Activated T-helper 1 cell treated with Interleukin-2 at 50 U/mL for 16 hours (primary cell): ENCODE data around the gene ARL13A.
"Not testable (repeated sequence)": the region's sequence is repeated elsewhere in the genome, so short reads cannot be mapped to it uniquely, and the experiment has no call there.

Source experiments
- DNase-seq: peaks from one replicate; pipeline ENCODE4 v3.0.0-alpha.2; 2020; ENCODE audit warnings: low read depth

ARL13A gene

DNA sequence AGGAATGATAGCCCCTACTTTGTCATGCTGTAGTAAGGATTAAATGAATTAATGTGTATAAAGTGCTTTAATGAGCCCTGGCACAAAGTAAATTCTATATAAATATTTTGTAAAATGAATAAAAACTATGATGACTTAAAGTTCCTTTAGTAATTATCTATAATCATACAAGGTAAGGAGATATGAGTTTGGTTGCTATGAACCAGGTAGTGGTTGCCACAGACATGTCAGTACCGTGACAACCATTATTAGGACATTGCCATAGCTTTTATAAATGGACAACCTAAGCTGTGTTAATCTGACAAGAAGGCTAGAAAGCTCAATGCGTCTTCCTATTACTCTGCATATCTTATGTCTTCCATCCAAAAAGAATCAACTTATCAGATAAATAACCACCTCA, at the start of gene ARL13A:
ARL13A (plus strand) TSS at position 301 of the 400 bp plus-strand sequence. CDS start 3,982 bp downstream, outside the sequence.
- no peak for DNase-seq

DNA sequence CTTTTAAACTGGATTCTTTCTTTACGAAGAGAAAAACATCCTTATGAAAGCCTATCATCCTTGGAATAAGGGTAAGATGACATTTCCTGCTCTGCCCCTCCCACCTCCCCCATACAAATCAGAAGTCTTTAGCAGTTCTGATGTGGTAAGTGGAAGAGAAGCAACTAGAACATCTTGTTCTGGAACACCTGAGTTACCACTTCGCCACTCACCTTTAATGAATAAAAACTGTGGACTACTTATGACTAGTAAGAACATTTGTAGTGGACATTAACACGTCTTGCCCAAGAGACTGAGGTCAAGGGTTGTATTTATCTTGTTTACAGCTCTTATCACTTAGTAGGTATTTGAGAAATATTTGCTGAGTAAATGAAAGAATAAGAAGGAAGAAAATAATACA, 45.1 kb upstream of the ARL13A start:
- no peak for DNase-seq

DNA sequence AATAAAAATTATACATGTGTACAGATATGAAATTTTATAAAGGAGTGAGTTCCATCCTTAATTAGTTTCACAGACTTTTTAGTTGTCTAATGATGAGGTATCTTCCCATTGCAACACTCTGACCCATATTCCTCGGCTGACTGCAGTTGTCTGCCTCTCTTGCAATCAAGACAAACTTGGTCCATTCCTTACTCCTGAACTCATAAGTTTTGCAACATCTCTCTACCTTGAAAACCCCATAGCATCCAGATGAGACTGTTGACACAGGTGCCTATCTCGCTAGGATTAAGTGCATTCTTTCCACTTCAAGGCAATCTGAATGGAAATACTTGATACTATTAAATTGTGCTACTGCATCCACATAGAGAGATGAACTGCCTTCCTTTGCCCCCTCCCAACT, 43.1 kb upstream of the ARL13A start:
- DNase-seq, result no peak

DNA sequence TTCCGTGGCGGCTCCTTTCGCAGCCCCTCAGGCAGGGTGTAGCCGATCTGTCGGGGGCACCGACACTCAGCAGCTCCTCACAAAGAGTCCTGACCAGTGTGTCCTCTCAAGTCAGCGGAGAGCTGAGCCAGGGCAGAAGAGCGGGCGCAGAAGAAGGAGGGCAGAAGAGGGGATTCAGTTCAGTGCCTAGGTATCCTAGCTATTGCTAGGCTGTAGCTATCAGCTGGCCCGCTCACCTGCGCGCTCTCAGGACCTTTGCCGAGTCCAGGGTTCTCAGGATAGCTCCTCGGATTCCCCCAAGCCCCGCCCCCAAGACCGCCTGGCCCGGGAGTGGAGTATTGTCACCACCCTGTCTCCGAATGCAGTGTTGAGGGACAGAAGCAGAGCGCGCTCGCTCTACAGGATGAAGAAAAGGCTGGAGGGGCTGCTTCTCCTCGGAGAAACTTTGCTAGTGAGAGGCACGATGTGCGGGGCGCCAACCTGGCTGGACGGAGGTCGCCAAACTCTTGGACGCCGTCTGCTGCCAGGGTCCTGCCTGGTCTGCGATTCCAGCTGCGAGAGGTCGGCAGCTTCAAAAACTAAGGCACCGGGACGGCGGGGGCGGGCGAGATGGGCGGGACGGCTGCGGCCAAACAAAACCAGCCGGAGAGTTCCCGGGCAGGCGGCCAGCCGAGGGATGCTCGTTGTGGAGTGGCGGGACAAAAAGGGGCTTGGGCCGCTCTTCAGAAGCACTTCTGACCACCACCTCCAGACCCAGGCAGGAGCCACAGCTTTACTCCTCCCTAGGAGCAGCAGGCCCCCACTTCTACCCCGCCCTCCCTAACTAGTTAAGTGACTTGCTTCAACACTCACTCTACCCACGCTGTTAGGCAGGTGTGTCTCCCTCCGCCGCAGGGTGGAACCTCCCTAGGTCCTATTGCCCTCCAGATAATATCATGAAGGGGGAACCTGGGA, 40.6 kb upstream of the ARL13A start, which contains the start of gene XKRX:
XKRX (minus strand) TSS at position 258 of the 954 bp plus-strand sequence. CDS start 613 bp downstream, outside the sequence.
- no peak for DNase-seq

DNA sequence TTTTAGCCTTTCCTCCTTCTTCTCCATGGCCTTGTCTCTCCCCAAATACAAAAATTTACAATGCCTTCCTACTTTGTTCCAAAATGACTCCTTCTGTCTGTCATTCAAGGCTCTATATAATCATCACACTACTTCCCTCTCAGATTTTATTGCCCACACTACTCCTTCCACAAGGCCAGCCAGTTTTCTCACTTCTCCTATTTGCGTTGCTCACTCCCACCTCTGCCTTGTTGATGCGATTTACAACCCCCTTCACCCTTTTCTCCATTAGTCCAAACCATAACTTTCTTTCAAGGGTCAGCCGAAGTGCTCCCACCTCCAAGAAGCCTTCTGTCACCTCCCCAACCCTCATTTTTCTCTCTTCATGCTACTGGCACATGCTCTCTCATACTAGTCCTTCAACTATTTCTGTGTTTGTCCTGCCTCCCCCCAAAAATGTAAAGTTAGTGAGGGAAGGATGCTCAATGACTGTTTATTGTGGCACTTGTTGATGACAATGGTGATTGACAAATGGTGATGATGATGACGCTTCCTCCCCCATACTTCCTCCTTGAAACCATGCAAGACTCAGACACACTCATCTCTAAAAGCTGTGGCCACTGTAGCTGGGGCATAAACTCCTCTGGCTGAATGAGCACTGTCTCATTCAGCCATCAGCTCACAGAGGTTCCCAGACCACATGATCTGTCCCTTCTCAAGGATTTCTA, 38.1 kb upstream of the ARL13A start:
- no peak for DNase-seq

DNA sequence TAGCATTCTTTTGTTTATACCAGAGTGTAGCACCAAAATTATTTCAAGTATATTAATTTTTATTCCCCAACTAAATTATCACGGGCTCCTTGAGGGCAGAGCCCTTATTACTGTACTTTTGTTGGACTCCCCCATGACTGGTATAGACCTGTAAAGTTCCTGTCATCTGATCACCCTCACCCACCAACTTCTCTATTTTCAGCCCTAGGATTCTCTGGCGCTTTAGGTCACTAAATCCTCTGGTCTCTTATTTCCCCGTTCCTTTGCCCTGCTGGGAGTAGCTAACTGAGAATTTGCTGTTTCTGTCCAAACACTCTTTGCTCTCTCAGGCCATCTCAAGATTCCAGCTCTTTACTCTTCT, 37.6 kb upstream of the ARL13A start:
- DNase-seq, result no peak

DNA sequence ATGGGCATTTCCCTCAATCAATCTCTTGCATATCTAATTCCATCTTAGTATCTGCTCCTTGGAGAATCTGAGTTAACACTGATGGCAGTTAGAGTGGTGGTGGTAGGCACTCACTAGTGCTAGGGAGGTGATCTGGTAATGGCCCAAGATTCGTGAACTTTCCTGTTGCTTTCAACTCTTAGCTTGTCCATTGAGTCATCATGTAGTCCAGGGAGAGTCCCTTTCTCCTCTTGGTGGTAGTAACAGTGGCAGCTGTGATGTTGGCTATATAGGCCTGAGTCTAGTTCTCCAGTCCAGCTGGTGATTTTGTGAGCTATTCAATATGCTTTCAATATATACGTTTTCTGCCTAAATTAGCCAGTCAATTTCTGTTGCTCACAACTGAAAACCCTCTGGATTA, 33.7 kb upstream of the ARL13A start:
- no peak for DNase-seq

DNA sequence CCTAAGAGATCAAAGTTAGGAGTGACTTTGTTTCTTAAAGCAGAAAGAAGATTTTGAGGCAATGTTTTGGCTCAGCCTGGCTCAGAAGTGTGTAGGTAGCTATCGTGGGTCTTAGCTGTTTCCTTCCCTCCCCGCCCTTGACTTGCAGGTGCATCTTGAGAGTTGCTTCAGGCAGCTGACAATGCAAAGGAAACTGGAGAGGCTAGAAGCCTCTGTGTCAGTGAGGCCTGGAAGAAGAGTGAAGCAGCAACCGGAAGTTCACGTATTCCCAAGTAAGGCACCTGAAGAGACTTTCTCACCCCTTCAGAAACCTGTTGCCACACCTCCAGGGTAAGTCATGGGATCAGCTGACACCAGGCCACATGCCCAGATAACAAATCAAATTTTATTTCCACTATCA, 30.2 kb upstream of the ARL13A start:
- no peak for DNase-seq

DNA sequence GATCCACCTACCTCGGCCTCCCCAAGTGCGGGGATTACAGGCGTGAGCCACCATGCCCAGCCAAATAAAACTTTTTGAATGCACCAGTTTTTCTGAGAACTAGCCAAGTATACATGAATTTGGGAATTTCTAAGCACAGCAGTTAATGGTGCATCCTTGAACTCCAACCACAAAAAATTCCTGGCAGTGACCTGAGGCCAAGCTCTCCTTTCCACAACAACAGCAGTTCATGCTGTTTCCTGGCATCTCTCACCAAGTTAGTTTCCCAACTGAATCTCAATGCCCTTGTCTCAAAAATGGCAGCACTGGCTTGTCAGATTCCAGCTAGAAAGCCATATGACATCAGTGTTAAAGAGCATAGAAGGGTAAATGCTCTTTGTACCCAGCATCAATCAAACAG, 24.9 kb upstream of the ARL13A start:
- DNase-seq, result no peak

DNA sequence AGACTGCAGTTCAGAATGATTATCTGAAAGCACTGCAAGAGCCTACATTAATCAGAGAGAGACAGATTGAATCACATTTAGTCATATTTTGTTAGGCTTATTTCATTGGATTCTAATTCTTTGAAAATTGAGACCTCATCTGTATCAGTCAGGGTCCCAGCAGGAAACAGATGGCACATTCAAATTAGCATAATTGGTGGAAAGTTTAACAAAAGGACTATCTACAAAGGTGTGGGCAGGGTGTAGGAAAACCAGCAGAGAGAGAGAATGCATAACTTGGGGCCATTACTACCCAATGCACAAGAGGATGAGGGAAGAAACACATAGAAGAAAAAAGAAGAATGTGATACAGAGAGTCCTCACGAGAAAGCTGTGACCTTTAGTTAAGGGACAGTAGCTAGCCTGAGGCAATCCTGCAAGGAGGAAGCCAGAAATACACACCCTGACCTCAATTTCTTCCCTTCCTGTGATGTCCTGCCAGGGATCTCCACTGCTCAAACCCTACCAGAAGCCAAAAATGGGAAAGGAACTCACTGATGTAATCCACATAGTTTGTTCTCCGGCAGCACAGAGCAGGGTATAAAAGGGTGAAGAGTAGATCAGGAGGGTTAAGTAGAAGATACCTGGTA, 23.1 kb upstream of the ARL13A start:
- DNase-seq, result no peak

DNA sequence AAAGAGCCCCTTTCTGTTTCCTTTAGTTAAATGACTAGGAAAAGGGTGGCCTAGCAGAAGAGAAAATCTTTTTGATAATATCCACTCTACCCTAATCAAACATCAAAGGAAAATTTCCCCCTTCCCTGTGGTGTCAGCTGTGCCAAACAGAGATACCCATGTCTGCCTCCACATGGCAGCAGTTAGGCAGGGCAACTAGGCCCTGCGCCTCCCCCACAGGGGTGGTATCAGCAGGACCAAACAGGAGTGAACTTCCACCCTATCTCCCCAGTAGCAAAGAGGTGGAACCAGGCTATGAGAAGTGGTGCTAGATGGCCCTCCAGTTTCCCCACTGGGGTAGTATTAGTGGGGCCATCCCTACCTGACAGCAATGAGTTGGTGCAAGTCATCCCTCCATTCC, 21.0 kb upstream of the ARL13A start:
- DNase-seq, result no peak

DNA sequence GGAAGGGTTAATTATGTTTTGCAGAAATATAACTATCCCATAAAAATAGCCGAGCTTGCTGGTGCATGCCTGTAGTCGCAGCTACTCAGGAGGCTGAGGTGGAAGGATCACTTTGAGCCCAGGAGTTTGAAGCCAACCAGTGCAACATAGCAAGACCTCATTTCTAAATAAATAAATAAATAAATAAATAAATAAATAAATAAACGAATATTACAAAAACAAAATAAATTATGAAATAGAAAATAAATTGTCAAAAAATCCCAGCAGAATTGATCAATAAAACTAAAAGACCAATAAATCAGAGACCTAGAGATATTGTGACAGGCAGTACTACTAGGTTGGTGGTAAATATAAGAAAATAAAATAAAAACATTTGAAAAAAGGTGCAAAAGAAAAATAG, 6.7 kb upstream of the ARL13A start:
- no peak for DNase-seq

DNA sequence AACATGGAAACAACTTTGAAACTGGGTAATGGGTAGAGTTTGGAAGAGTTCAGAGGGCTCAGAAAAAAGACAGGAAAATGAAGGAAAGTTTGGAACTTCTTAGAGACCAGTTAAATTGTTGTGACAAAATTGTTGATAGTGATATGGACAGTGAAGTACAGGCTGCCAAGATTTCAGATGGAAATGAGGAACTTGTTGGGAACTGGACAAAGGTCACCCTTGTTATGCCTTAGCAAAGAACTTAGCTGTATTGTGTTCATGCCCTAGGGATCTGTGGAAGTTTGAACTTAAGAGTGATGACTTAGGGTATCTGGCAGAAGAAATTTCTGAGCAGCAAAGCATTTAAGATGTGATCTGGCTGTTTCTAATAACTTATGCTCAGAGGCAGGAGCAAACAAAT, 5.1 kb upstream of the ARL13A start:
- no peak for DNase-seq

DNA sequence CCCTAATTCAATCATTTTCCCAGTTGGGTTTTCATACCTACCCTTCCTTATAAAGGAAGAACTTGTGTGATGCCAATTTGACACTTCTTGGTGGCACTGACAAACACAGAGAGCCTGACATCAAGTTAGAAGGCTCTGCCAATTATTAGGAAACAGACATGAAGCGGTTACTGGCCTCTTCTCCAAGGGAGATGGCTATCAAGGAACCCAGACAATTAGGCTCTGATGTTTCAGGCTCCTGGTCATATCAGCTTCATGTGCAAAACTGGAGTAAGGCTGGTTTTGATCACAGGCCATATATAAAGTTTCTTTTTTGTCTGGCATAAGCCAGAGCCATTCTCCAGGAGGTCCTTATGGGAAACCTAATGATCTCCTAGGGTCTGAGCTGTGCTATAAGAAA, 428 bp downstream of the ARL13A start:
- DNase-seq, result no peak

DNA sequence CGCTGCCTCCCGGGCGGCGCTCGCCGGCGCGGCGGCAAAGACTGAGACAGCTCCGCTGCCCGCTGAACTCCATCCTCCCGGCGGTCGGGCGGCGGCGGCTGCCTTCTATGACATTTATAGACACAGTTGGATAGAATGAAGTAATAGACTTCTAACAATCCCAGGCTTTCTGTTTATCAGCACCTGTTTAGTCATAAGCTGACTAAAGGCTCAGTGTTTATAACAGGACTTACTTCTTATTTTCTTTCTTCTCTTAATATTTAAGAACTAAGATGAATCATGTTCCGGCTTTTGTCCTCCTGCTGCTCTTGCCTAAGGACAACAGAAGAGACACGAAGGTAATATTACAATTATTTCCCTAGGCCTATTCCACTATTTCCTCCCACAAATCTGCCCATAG, 3.9 kb downstream of the ARL13A start:
- DNase-seq, result no peak

DNA sequence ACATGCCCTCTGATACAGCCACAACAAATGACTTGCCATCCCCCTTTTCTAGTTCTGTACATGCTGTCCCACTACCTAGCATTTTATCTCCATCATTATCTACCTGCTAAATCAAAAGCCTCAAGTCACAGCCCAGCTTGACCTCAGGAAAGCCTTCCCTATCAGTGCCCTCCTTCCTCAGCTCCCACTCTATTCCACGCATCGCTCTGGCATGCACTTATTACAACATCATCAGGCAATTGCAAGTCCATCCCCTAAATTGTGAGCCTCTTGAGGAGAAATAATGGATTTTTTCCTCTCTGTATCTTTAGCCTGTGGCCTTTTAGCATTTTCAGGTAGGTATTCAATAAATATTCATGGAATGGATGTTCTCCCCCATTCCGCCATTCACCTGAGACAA, 5.7 kb downstream of the ARL13A start:
- no peak for DNase-seq

DNA sequence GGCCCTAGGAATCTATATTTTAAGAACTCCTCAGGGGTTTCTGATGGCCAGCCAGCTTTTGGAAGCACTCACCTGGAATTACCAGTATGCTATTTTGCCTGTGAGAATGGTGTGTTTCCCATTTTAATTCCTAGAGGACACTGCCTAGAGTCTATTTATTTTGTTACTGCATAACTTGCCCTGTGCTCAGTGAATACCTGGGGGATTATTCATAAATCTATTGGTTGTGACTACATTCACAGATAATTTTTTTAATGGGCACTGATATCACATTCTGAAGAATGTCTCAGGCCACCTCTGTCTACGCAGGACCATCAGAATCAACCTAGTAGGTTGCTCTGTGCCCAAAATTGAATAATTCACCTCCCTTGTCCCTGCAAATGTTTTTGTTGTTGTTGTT, 6.7 kb downstream of the ARL13A start:
- DNase-seq, result no peak

DNA sequence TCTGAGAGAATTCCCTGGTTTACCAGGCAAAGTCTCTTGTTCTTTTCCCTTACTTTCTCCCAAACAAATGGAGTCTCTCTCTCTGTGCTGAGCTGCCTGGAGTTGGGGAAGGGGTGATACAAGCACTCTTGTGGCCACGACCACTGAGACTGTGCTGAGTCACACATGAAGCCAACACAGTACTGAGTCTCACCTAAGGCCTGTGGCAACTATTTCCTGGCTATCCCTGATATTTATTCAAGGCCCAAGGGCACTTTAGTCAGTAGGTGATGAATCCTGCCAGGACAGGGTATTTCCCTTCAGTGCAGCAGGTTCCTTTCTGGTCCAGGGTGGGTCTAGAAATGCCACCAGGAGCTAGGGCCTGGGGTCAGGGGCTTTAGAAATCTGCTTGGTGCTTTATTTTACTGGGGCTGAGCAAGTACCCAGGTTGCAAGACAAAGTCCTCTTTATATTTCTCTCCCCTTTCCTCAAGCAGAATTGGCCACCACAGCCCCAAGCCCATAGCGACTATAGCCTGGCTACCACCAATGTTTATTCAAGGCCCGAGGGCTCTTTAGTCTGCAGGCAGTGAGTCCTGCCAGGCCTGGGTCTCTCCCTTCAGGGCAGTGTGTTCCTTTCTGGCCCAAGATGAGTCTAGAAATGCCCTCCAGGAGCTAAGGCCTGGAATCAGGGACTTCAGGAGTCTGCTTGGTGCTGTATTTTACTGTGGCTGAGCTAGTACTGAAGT, 10.5 kb downstream of the ARL13A start:
- DNase-seq, result no peak

DNA sequence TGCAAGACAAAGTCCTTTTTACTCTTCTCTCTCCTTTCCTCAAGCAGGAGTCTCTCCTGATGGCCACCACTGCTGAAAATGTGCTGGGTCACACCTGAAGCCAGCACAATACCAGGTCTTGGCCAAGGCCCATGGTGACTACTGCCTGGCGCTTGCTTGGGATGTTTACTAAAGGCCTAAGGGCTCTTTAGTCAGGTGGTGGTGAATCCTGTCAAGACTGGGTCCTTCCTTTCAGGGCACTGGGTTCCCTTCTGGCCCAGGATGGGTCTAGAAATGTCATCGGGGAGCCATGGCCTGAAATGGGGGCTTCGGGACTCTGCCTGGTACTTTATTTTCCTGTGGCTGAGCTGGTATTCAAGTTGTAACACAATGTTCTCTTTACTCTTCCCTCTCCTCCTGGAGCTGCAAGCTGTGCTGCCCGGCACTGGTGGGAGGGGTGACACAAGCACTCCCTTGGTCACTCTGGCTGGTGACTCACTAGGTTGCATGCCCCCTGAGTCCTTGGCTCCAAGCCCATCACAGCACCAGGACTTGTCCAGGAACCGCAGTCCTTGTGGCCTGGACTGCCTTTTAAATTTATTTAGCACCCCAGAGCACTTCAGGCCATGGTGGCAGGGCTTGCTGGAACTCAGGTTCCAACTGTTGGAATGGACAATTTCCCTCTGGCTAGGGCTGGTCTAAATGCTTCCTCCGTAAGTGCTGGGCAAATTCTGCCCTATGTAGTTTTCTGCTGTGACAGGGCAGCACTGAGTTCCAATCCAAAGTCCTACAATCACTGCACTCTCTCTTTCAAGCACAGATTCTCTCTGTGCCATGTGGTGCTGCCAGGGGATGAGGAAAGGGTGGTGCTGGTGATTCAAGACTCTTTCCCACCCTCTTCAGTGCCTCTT, 11.3 kb downstream of the ARL13A start:
- DNase-seq, result no peak

DNA sequence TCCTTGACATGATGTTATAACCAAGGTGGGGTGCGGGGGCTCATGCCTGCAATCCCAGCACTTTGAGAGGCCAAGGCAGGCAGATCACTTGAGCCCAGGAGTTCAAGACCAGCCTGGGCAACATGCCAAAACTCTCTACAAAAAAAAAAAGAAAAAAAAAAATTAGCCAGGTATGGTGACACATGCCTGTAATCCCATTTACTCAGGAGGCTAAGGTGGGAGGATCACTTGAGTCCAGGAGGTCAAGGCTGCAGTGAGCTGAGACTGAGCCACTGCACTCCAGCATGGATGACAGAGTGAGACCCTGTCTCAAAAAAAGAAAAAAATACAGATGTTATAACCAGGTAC, 12.0 kb downstream of the ARL13A start:
- DNase-seq, result not testable (repeated sequence)

DNA sequence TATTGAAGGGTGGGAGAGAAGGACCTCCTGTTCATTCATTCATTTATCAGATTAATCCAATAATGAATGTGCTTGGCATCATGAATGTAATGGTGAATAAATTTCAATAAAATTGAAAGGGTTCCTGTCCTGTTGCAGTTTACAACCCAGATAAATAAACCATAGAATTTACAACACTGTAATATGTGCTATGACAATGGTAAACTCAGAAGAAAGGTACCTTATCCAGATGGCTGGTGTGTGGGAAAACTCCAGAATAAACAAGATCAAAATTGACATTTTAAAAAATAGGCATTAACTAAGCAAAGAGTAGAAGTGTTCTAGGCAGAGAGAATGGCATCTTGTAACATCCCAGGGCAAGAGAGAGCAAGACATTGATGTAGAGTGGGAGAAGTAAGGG, 15.3 kb downstream of the ARL13A start:
- no peak for DNase-seq
